ENCODE data around the gene DGKG.

GRCh38 chr3:186166491-186167288 is 195.3 kb downstream of the DGKG start:
- TF ChIP-seq POLR2AphosphoS5 (IDR thresholded peaks at IDR 0.05; ENCODE audit: borderline replicate concordance, low read depth, low read length) (no peak), EZH2 (IDR thresholded peaks at IDR 0.05) (no peak)

All from SK-N-MC (cell line).